Measurements from ENCODE around the gene PAK2. TPM values are rescaled to one million over a fixed set of nuclear protein-coding genes. Genes with fewer than 3 reads are reported as not detected.

Gene PAK2
- total RNA-seq, 2 donors from 2014 or later: 47.5 to 48.7 TPM

GRCh38 chr3:196875258-196875657 lies 135.6 kb downstream of the PAK2 start:
- no peaks in the 10 kb centered on the region for H3K27me3 ChIP-seq
- H3K27ac ChIP-seq: no peak overlapping the region
- peaks cover 0 to 11% of the 10 kb centered on the region in 2 donors for H3K4me1 ChIP-seq
- DNase-seq (ENCODE audit: low spot score): no peak
- H3K9me3 ChIP-seq: no peaks in the 10 kb centered on the region
- TF ChIP-seq, protein P1, sequence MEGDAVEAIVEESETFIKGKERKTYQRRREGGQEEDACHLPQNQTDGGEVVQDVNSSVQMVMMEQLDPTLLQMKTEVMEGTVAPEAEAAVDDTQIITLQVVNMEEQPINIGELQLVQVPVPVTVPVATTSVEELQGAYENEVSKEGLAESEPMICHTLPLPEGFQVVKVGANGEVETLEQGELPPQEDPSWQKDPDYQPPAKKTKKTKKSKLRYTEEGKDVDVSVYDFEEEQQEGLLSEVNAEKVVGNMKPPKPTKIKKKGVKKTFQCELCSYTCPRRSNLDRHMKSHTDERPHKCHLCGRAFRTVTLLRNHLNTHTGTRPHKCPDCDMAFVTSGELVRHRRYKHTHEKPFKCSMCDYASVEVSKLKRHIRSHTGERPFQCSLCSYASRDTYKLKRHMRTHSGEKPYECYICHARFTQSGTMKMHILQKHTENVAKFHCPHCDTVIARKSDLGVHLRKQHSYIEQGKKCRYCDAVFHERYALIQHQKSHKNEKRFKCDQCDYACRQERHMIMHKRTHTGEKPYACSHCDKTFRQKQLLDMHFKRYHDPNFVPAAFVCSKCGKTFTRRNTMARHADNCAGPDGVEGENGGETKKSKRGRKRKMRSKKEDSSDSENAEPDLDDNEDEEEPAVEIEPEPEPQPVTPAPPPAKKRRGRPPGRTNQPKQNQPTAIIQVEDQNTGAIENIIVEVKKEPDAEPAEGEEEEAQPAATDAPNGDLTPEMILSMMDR (IDR thresholded peaks at IDR 0.05): no peak
- peaks cover 8% of the 10 kb centered on the region for H3K36me3 ChIP-seq
- no peak overlapping the region for H3K4me3 ChIP-seq

Other genes with a start within 250 kb of the PAK2 start
- 10 to 100 TPM; 14.9 to 15.5 TPM for gene RNF168, start 236.1 kb upstream of the PAK2 start, total RNA-seq
- gene SMCO1, start 224.5 kb upstream of the PAK2 start, total RNA-seq: 10 to 100 TPM in 1 of 2 donors, 1 to 10 TPM in 1; 3.6 to 42.3 TPM
- 1 to 10 TPM; 3.0 to 4.3 TPM for gene WDR53, start 171.3 kb upstream of the PAK2 start, total RNA-seq
- gene FBXO45, start 171.2 kb upstream of the PAK2 start, total RNA-seq: 1 to 10 TPM; 6.3 to 6.5 TPM
- gene NRROS, start 100.2 kb upstream of the PAK2 start, total RNA-seq: 1 to 10 TPM; 2.4 to 4.8 TPM
- gene CEP19, start 27.6 kb upstream of the PAK2 start, total RNA-seq: 1 to 10 TPM; 1.1 to 1.4 TPM
- 10 to 100 TPM; 12.0 to 25.0 TPM for gene PIGX, start 27.5 kb upstream of the PAK2 start, total RNA-seq
- 10 to 100 TPM; 18.7 to 22.1 TPM for gene SENP5, start 128.1 kb downstream of the PAK2 start, total RNA-seq
- gene NCBP2, start 202.7 kb downstream of the PAK2 start, total RNA-seq: 10 to 100 TPM; 21.6 to 22.8 TPM
- 1 to 10 TPM; 5.4 to 7.0 TPM for gene PIGZ, start 229.0 kb downstream of the PAK2 start, total RNA-seq